Skeletal muscle satellite cell (primary cell): ENCODE results near the gene MLXIPL.
"Not testable (repeated sequence)": the region's sequence is repeated elsewhere in the genome, so short reads cannot be mapped to it uniquely, and the experiment has no call there.

Source experiments
- H3K27me3 ChIP-seq: 2 replicates; pipeline ENCODE4 v1.7.0; 2013; ENCODE audit warnings: low read length; ENCODE audit not compliant: control insufficient read depth, insufficient read depth
- H3K36me3 ChIP-seq: 2 replicates; pipeline ENCODE4 v1.7.0; 2013; ENCODE audit warnings: mild to moderate bottlenecking, control low read depth, low read length; ENCODE audit not compliant: insufficient read depth
- H3K4me1 ChIP-seq: 2 replicates; pipeline ENCODE4 v1.7.0; 2013; ENCODE audit warnings: low read length; ENCODE audit not compliant: control insufficient read depth, insufficient read depth
- H3K4me2 ChIP-seq: 2 replicates; pipeline ENCODE4 v1.7.0; 2013; ENCODE audit warnings: mild to moderate bottlenecking, low read length
- H3K4me3 ChIP-seq: 2 replicates; pipeline ENCODE4 v1.7.0; 2013; ENCODE audit warnings: low read length
- H3K9ac ChIP-seq: 2 replicates; pipeline ENCODE4 v1.7.0; 2013; ENCODE audit warnings: mild to moderate bottlenecking, low read depth, low read length, moderate library complexity
- H3K9me3 ChIP-seq: replicated peaks from 2 replicates; pipeline ENCODE4 v1.7.0; 2013; ENCODE audit warnings: mild to moderate bottlenecking, control low read depth, low read length

Gene MLXIPL

DNA sequence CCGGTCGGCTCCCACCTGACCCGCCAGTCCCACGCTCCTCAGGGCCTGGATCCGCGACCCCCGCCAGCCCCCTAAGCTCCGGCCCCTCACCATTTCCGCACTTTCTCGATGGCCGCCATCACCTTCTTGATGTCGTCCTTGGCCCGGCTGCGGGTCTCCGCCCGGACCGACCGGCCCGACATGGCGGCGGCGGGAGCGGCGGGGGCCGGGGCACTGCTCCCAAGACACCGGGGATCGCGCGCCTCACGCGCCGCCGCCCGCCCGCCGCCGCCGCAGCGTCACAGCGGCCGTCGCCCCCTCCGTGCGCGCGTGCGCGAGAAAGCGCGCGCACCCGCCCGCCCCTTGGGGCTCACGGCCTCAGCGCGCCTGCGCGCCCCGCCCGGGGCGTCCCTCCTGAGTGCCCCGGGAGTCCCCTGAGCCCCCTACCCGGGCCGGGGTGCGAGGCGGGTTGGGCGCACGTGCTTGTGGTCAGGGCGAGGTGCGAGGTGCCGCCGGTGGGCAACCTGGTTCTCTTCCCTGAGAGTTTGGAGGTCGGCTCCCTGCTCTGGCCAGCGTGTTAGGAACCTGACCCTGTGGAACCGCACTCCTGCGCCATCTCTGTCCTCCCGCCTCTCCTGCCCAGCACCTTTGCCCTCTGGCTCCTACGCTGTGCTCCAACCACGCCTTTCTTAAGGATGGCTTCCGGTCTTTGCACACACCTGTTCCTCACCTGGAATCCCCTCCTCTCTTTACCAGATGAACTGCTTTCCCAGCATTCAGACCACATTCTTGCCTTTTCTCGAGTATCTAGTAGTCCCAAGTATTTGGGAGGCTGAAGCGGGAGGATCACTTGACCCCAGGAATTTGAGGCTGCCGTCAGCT, 66.7 kb downstream of the MLXIPL start, which contains the start of gene BCL7B:
Gene BCL7B (minus strand): TSS at position 294 of the 861 bp plus-strand sequence. CDS start 112 bp downstream, at position 182.
- H3K4me2 ChIP-seq: peak within 1 kb of the TSS; percentile 94
- H3K9ac ChIP-seq: peak within 1 kb of the TSS; percentile 100
- no peaks in the 10 kb centered on the region for H3K9me3 ChIP-seq
- H3K4me1 ChIP-seq: peaks cover 33% of the 10 kb centered on the region
- no peaks in the 10 kb centered on the region for H3K27me3 ChIP-seq
- peak within 1 kb of the TSS; percentile 77 for H3K4me3 ChIP-seq
- H3K36me3 ChIP-seq: peaks cover 3% of the 10 kb centered on the region

DNA sequence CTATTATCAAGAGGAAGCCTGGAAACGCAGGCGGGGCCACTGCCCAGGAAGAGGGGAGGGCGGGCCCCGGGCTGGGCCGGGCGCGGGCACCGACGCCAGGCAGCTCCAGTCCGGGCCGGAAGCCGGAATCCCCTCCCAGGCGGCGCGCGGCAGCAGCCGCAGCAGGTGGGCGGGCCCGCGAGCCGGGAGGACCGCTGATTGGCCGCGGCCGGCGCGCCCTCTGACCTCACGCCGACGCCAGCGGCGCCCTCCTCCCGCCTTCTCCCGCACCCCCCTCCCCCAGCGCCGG, 67.3 kb downstream of the MLXIPL start:
- Histone ChIP-seq H3K36me3 (peaks cover 6% of the 10 kb centered on the region), H3K9me3 (no peaks in the 10 kb centered on the region), H3K9ac (peak overlapping the region; percentile 100), H3K4me3 (peak overlapping the region; percentile 77), H3K4me2 (peak overlapping the region; percentile 94), H3K4me1 (peaks cover 33% of the 10 kb centered on the region), H3K27me3 (no peaks in the 10 kb centered on the region)

DNA sequence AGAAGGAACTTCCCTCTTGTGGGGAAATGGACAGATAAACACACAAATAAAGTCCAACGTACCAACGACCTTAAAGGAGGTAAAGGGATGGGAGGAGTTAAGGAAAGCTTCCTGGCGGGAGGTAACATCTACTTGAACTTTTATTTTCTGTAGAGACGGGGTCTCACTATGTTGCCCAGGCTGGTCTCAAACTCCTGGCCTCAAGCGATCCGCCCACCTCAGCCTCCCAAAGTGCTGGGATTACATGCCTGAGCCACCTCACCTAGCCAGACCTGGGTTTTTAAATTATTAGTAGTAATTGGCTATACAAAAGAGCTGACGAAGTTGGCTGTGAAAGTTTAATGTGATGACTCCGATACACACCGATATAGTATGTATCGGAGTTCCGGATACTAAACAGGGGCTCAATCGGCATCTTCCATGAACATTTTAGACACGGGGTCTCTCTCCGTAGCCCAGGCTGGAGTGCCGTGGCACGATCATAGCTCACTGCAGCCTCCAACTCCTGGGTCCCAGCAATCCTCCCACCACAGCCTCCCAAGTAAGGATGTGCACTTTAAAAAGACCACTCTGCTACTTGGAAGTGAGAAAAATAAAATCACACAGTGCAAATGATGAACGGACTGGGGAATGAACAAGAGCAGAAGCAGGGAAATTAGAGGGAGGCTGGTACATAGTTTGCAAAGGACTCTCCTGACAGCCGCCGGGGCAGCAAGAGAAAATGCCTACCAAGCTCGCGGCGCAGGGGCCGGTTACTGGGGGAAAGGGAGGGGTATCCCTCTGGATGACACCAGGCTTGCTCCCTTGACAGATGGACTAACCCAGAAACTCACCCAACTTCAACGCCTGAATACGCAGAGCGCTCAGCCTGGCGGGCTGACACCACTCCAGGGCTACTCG, 67.9 kb downstream of the MLXIPL start:
- Histone ChIP-seq H3K9ac (peak overlapping the region; percentile 100), H3K4me2 (peak overlapping the region; percentile 94), H3K9me3 (no peaks in the 10 kb centered on the region), H3K36me3 (peaks cover 8% of the 10 kb centered on the region), H3K4me3 (peak overlapping the region; percentile 77), H3K4me1 (peaks cover 33% of the 10 kb centered on the region), H3K27me3 (no peaks in the 10 kb centered on the region)

DNA sequence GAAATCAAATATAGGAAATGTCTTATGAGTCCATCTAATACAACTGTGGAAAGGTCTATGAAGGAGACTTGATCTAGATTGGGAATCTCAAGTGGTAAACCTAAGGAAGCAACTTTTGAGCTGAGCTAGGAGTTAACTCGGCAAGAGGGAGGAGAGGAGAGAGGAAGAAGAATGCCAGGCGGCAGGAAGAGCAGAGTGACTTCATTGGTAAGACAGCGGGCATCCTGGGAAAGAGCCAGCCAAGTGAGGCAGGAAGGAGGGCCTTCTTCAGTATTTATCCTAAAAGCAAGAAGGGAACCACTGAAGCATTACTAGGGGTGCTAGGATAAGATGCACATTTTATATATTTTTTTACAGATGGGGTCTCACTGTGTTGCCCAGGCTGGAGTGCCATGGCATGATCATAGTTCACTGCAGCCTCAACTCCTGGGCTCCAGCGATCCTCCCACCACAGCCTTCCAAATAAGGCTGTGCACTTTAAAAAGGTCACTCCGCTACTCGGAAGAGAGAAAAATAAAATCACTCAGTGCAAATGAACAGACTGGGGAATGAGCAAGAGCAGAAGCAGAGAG, 68.8 kb downstream of the MLXIPL start:
- Histone ChIP-seq H3K27me3 (no peaks in the 10 kb centered on the region), H3K4me1 (peaks cover 32% of the 10 kb centered on the region), H3K4me2 (peak overlapping the region; percentile 94), H3K9me3 (no peaks in the 10 kb centered on the region), H3K4me3 (peak overlapping the region; percentile 77), H3K36me3 (peaks cover 12% of the 10 kb centered on the region), H3K9ac (peak overlapping the region; percentile 100)

DNA sequence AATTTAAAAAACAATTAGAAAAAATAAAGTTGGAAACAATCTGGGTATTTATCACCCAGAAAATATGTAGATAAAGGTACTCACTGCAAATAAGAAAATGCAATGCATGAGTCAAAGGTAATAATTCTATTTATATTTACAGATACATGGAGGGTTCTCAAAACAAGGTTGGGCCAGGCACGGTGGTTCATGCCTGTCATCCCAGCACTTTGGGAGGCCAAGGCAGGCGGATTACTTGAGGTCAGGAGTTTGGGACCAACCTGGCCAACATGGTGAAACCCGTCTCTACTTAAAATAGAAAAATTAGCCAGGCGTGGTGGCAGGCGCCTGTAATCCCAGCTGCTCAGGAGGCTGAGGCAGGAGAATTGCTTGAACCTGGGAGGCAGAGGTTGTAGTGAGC, 74.2 kb downstream of the MLXIPL start:
- not testable (repeated sequence) for H3K4me2 ChIP-seq, H3K27me3 ChIP-seq, H3K4me1 ChIP-seq, H3K4me3 ChIP-seq, H3K9me3 ChIP-seq, H3K9ac ChIP-seq
- peaks cover 16% of the 10 kb centered on the region for H3K36me3 ChIP-seq

DNA sequence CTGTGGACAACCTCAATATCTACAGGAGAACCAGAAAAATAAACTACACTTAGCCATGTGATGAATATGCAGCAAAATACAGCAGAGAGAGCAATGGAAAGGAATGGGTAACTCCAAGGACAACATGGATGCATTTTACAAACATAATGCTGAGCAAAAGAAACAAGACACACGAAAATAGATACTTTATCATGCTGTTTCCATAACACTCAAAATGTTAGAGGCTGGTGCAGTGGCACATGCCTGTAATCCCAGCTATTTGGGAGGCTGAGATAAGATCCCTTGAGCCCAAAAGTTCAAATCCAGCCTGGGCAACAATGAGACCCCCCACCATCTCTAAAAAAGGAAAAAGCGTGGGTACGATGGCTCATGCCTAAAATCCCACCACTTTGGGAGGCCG, 75.1 kb downstream of the MLXIPL start:
- no peak overlapping the region for H3K9ac ChIP-seq
- no peak overlapping the region for H3K4me2 ChIP-seq
- H3K9me3 ChIP-seq: no peaks in the 10 kb centered on the region
- no peak overlapping the region for H3K4me3 ChIP-seq
- H3K4me1 ChIP-seq: no peaks in the 10 kb centered on the region
- no peaks in the 10 kb centered on the region for H3K27me3 ChIP-seq
- H3K36me3 ChIP-seq: peaks cover 19% of the 10 kb centered on the region

DNA sequence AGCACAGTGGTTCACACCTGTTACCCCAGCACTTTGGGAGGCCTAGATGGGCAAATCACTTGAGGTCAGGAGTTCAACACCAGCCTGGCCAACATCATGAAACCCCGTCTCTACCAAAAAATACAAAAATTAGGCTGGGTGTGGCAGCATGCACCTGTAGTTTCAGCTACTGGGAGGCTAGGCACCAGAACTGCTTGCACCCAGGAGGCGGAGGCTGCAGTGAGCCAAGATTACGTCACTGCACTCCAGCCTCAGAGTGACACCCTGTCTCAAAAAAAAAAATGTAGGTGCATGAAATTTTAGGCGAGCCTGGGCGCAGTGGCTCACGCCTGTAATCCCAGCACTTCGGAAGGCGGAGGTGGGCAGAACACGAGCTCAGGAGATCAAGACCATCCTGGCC, 76.5 kb downstream of the MLXIPL start:
- no peak overlapping the region for H3K9ac ChIP-seq
- no peaks in the 10 kb centered on the region for H3K27me3 ChIP-seq
- no peaks in the 10 kb centered on the region for H3K4me1 ChIP-seq
- no peaks in the 10 kb centered on the region for H3K9me3 ChIP-seq
- no peak overlapping the region for H3K4me2 ChIP-seq
- peaks cover 18% of the 10 kb centered on the region for H3K36me3 ChIP-seq
- H3K4me3 ChIP-seq: no peak overlapping the region

DNA sequence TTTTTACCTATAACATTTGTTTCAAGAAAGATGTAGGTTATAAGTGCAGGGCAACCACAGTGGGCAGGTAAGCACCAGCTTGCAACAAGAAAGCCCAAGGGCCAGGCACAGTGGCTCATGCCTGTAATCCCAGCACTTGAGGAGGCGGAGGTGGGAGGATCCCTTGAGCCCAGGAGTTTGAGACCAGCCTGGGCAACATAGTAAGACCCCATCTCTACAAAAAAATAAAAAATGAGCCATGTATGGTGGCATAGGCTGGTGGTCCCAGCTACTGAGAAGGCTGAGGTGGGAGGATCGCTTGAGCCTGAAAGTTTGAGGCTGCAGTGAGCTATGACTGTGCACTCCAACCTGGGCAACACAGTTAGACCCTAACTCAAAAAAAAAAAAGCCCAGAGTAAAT, 79.6 kb downstream of the MLXIPL start:
- Histone ChIP-seq H3K4me3 (no peak overlapping the region), H3K9ac (no peak overlapping the region), H3K9me3 (no peaks in the 10 kb centered on the region), H3K4me1 (no peaks in the 10 kb centered on the region), H3K4me2 (no peak overlapping the region), H3K27me3 (no peaks in the 10 kb centered on the region), H3K36me3 (peaks cover 33% of the 10 kb centered on the region)
